Uterus (tissue), 4 donors: ENCODE data around the gene AGXT. TPM values are rescaled to one million over a fixed set of nuclear protein-coding genes. Genes with fewer than 3 reads are reported as not detected.
A peak's percentile ranks its signal among the peaks of the same experiment; 100 is the strongest.

ENCODE experiments used
- DNase-seq, 2 donors: peaks; one replicate each; pipeline ENCODE4 v3.0.0-alpha.2; 2019 to 2020
- H3K27ac ChIP-seq, 2 donors: fragments of 200-600 bp; sonication (generic); 1 replicate in 1 of 2; 2 replicates in 1 of 2; pipeline ENCODE4 v1.5.1; 2016 to 2018
- H3K27me3 ChIP-seq, 2 donors: fragments of 200-600 bp; sonication (generic); one replicate each; pipeline ENCODE4 v1.5.1; 2018 to 2019; ENCODE audit warnings: control low read depth in 1 of 2
- H3K36me3 ChIP-seq, 2 donors: fragments of 200-600 bp; sonication (generic); one replicate each; pipeline ENCODE4 v1.5.1; 2019; ENCODE audit warnings: control low read depth in 1 of 2
- H3K4me1 ChIP-seq, 2 donors: fragments of 200-600 bp; sonication (generic); one replicate each; pipeline ENCODE4 v1.5.1; 2018 to 2019; ENCODE audit warnings: control low read depth in 1 of 2
- H3K4me3 ChIP-seq, 2 donors: fragments of 200-600 bp; sonication (generic); 1 replicate in 1 of 2; 2 replicates in 1 of 2; pipeline ENCODE4 v1.5.1; 2018 to 2019; ENCODE audit warnings: mild to moderate bottlenecking in 1 of 2
- H3K9me3 ChIP-seq, 2 donors: fragments of 200-600 bp; sonication (generic); one replicate each; pipeline ENCODE4 v1.5.1; 2019; ENCODE audit warnings: control low read depth in 1 of 2
- CTCF ChIP-seq, 4 experiments: fragments of 200-600 bp in 2 of 4; fragments of 450-650 bp in 2 of 4; sonication (generic) in 2 of 4; IDR thresholded peaks; one replicate each; pipeline ENCODE4 v1.5.1; 2016 to 2019; ENCODE audit warnings: antibody characterized with exemption in 4 of 4, mild to moderate bottlenecking in 2 of 4, moderate library complexity in 1 of 4
- POLR2A ChIP-seq, 2 donors: fragments of 450-650 bp; IDR thresholded peaks; one replicate each; pipeline ENCODE4 v1.6.1; 2016; ENCODE audit warnings: antibody characterized with exemption in 2 of 2, mild to moderate bottlenecking in 1 of 2, moderate library complexity in 1 of 2
- intact Hi-C: fragments of 100-400 bp; cut with DNase I; formaldehyde crosslinking; loops from one replicate; pipeline ENCODE4 v1.15.1; 2023; ENCODE audit warnings: low total_unique reads
- total RNA-seq, 4 donors: library from RNA; depleted of rRNA in 3 of 4; stranded (reverse); fragments of >200 nt in 3 of 4; gene quantifications; one replicate each; pipeline versions ENCODE4 v1.1.0 to v1.2.4, GENCODE V29; 2014 to 2023
- donor health status: DM: yes; HTN: yes; CAD: no.

Gene AGXT
- total RNA-seq, 4 donors from 2014 or later = not detected

DNA sequence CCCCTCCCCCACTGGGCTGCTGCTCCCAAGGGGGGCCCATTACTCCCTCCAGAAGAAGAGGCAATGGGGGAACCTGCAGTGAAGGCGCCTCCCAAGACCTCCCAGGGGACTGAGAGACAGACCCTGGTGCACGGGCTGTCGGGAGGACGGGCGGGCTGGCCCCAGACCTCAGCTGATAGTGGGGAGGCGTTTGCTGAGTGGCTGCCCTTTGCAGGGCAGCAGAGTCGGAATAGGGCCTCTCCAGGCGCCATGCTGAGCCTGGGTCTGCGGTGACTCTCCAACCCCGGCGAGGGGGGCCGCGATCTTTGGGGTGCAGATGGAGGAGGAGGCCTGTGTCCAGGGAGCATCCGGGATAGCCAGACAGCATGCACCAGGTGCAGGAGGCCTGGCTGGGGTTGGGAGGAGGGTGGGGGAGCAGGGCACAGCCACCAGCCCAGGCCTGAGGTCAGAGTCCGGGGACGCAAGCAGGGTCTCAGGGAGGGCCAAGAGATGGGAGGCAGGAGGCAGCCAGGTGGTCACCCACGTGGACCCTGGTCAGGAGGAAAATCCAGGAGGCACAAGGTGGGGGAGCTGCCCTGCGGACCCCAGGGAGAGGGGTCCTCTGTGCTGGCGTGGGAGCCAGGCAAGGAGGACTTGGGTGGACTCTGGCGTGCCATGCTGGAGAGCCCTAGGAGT, 48.5 kb downstream of the AGXT start:
- peak in 1 of 2 donors; percentile 27 for DNase-seq
- no peaks in the 10 kb centered on the region for H3K36me3 ChIP-seq
- intact Hi-C loops = no loop called here
- TF ChIP-seq CTCF (IDR thresholded peaks at IDR 0.05) (no peak), POLR2A (IDR thresholded peaks at IDR 0.05) (no peak)
- no peak overlapping the region for H3K4me3 ChIP-seq
- H3K27ac ChIP-seq = peak overlapping the region in 1 of 2 donors; percentile 35
- peaks cover 0 to 12% of the 10 kb centered on the region in 2 donors for H3K4me1 ChIP-seq
- H3K9me3 ChIP-seq = no peaks in the 10 kb centered on the region
- no peaks in the 10 kb centered on the region for H3K27me3 ChIP-seq

DNA sequence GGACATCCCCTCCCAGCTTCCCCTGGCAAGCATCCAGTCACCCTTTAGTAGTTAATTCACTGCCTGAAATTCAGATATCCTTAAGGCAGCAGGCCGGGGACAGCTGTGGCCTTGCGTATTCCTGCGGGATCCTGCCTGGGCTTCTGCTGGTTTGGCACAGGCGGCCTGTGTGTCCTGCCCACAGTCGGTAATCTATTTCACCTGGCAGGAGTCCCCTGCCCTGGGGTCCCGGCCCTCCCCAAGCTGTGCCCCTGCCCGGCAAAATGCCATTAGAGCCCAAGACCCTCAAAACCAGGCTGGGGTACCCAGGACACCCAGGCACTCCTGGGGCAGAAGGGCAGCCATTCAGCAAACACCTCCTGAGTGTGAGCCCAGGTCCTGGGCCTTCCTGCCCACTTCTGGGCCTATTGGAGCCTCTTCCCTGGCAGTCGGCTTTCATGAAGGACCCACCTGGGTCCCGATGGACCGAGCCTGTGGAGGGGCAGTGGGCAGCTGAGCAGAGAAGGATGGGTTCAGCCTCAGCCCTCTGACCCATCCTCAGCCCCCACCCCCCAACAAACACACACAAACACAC, 49.1 kb downstream of the AGXT start:
- intact Hi-C loops = no loop called here

GRCh38 chr2:240918258-240919091, 49.9 kb downstream of the AGXT start:
- intact Hi-C loops = no loop called here
- DNase-seq = peak; percentile 14 to 15
- no peaks in the 10 kb centered on the region for H3K36me3 ChIP-seq

More for the DNA sequence above, 49.1 kb downstream of the AGXT start:
- peak; percentile 9 to 14 for DNase-seq
- H3K9me3 ChIP-seq = no peaks in the 10 kb centered on the region
- H3K27me3 ChIP-seq = no peaks in the 10 kb centered on the region
- no peak overlapping the region for H3K4me3 ChIP-seq
- no peaks in the 10 kb centered on the region for H3K36me3 ChIP-seq
- peaks cover 0 to 12% of the 10 kb centered on the region in 2 donors for H3K4me1 ChIP-seq
- no peak for TF ChIP-seq POLR2A (IDR thresholded peaks at IDR 0.05)
- TF ChIP-seq CTCF (IDR thresholded peaks at IDR 0.05) = no peak
- no peak overlapping the region for H3K27ac ChIP-seq

GRCh38 chr2:240919161-240919781, 50.6 kb downstream of the AGXT start:
- Histone ChIP-seq H3K27me3 (no peaks in the 10 kb centered on the region), H3K9me3 (no peaks in the 10 kb centered on the region), H3K27ac (no peak overlapping the region), H3K4me1 (peaks cover 0 to 12% of the 10 kb centered on the region in 2 donors), H3K4me3 (no peak overlapping the region), H3K36me3 (no peaks in the 10 kb centered on the region)
- DNase-seq = peak in 1 of 2 donors; percentile 10
- intact Hi-C loops = no loop called here
- TF ChIP-seq CTCF (IDR thresholded peaks at IDR 0.05) (no peak), POLR2A (IDR thresholded peaks at IDR 0.05) (no peak)

More at GRCh38 chr2:240918258-240919091, 49.9 kb downstream of the AGXT start:
- H3K27me3 ChIP-seq = no peaks in the 10 kb centered on the region
- no peak overlapping the region for H3K27ac ChIP-seq
- TF ChIP-seq POLR2A (IDR thresholded peaks at IDR 0.05) (no peak), CTCF (IDR thresholded peaks at IDR 0.05) (no peak)
- no peaks in the 10 kb centered on the region for H3K9me3 ChIP-seq
- no peak overlapping the region for H3K4me3 ChIP-seq
- H3K4me1 ChIP-seq = peaks cover 0 to 12% of the 10 kb centered on the region in 2 donors
